HG03521 (cell line): Measurements from ENCODE around the gene OSBPL7.

Experiments used
- ATAC-seq: cut with Tn5 transposase; IDR thresholded peaks from one replicate; pipeline ENCODE4 v1.9.1; 2021; ENCODE audit warnings: mild to moderate bottlenecking, moderate library complexity; ENCODE audit not compliant: unreplicated experiment

OSBPL7 gene

GRCh38 chr17:47830396-47831002 is 8.9 kb upstream of the OSBPL7 start:
- no peak for ATAC-seq

GRCh38 chr17:47829870-47830269 is 8.3 kb upstream of the OSBPL7 start:
- ATAC-seq, result no peak

DNA sequence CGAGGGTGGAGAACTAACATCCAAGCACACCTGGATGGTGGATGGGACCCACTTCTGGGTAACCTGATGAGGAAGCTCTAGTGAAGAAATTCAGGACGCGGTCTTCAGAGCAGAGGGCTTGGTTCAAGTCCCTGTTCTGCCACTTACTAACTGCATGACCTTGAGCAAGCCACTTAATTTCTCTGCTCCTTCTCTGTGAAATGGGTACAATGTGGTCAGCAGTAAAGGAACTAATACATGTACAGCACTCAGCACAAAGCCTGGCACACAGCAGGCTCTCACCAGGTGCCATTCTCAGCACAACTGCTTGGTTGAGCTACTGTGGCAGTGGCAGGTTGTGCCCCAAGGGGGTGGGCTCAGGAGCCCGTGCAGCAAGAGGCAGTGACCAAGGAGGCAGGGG is 1.9 kb upstream of the OSBPL7 start:
- ATAC-seq, result no peak

- ATAC-seq, result no peak
Observed at GRCh38 chr17:47822785-47823184, 1.2 kb upstream of the OSBPL7 start.

DNA sequence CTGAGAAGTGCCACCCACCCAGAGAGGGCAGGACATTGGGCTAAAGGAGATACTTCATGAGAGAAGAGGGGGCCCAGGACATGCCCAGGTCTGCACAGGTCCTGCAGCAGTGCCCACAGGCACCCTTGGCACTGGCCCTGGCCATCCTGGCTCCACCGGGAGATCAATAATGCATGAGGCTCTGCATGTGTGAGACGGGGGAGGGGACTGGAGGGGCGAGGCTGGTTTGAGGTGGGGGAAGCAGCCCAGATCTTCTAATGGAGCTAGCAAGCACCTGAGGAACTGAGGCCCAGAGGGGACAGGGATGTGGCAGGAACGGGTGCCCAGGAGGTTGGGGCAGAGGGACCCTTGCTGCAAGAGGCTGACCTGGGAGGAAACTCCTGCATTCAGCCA is 567 bp downstream of the OSBPL7 start:
- ATAC-seq, result no peak

- ATAC-seq, result no peak
Observed at GRCh38 chr17:47820033-47820789, 1.4 kb downstream of the OSBPL7 start.

- no peak for ATAC-seq
Observed at GRCh38 chr17:47819475-47819874, 2.1 kb downstream of the OSBPL7 start.

DNA sequence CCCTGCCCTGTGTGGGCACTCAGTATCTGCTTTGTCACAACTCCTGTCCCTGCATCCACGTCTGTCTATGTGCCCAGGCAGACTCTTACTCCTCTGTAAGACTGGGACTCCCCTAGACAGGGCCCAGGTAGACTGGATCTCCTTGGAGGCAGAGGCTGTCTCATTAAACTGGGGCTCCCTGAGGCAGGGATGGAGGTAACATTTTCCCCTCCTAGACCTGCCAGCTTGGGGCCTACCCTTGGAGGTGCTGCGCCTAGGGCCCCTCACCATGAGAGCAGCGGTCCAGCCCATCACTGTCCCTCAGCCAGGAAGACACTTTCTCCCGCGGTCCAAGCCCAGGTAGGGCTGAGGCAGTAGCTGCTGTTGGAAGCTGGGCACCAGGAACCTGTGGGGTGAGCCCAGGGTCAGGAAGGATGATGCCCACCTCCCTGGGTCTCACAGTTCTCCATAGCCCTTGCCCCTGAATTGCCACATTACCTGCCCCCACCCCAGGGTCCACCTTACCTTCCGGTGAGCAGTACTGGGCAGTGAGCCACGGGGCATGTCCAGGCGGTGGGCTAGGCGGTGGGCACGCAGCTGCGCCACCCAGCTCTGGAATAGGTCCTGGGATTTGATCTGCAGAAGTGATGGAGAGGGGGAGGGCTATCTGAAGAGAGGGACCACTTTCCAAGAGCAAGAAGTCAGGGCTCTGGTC is 3.4 kb downstream of the OSBPL7 start:
- ATAC-seq, result no peak

DNA sequence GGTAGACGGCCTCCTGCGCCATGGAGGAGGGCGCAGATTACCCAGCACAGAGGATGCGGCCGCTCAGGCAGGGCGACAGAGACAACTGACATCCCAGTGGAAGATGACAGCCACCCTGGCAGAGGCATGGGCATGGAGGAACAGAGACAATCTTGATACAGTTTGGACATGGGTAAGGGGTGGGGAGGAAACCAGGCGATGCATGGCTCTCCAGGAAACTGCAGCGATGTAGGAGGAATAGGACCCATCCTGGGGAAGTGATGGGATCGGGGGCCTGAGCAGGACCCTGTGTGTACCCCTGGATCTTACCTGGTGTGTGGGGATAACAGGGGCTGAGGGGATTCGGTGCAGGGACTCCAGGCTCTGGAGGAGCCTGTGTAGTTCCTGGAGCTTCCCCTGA is 4.6 kb downstream of the OSBPL7 start:
- ATAC-seq, result no peak

DNA sequence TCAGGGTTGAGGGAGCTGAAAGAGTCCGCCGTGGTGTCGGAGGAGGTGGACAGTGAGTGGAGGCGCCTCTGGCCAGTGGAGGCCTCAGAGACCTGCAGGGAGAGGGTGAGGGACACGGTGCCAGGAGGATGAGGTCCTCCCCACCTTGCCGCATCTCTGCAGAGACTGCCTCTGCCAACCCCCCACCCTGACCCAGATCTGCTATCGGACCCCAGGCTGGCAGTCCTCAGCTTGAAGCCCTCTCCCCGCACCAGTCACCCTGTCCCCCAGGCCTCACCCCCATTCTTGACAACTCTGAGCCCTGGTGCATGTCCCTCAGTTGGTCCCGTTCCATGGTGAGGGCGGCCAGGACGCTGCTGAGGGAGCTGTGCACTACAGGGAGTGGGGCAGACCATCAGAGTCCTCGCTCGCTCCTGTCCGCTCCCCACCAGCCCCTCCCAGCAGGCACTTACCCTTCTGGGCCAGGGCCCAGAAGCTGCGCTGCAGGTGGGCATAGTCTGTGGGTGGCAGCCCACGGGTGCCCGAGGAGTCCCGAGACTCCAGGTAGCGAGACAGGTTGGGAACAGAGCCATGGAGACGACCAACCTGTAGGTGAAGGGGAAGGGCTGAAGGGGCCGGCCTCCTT is 5.4 kb downstream of the OSBPL7 start:
- ATAC-seq, result no peak

DNA sequence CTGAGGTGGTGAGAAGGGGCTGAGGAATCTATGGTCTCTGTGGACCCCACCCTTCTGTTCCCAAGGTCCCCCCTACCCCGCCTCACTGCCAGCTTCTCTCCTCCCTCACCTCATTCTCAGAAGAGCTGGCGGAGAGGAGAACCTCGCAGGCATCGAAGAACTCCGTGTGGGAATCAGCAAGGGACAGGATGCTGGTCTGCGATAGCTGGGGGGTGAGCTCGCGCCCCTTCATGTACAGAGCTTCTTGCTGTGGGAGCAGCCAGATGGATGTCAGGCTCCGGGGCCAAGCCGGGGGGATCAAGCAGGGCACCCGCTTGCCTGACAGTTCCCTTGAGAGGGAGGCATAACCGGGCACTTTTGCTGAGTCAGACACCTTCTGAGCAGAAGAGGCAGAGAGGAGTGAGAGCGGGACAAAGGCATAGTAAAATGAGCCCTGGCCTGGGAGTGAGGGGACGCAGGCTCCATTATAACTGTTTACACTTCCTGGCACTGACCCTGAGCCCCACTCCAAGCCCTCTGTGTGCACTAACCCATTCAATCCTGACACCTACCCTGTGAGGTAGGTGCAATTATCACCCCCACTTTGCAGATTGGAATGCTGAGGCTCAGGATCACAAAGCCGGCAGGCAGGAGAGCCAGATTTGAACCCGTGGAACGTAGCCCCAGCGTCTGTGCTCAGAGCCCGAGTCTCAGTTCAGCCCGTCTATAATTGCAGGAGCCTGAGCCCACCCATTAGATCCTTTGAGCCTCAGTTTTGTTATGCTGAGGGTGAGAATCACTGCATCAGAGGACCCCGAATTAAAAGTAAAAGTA is 6.3 kb downstream of the OSBPL7 start:
- no peak for ATAC-seq

GRCh38 chr17:47813512-47814031 is 8.0 kb downstream of the OSBPL7 start:
- ATAC-seq, result no peak

DNA sequence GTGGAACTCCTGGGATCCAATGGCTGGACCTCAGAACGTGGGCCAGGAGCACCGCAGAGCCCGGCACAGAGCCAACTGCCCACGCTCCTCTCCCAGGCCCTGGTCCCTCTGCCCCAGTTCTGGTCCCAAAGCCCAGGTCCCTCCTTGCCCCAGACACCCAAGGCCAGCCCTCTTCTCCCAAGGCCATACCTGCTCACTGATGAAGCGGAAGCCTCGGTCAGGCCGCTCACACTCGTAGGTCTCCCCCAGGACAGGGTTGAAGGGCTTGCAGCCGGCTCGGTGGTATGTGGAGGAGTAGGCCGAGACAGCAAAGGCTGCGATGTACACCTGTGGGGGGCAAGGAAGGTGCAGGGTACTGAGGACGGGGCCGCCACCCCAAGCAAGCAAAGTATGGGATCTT is 8.5 kb downstream of the OSBPL7 start:
- ATAC-seq, result no peak

DNA sequence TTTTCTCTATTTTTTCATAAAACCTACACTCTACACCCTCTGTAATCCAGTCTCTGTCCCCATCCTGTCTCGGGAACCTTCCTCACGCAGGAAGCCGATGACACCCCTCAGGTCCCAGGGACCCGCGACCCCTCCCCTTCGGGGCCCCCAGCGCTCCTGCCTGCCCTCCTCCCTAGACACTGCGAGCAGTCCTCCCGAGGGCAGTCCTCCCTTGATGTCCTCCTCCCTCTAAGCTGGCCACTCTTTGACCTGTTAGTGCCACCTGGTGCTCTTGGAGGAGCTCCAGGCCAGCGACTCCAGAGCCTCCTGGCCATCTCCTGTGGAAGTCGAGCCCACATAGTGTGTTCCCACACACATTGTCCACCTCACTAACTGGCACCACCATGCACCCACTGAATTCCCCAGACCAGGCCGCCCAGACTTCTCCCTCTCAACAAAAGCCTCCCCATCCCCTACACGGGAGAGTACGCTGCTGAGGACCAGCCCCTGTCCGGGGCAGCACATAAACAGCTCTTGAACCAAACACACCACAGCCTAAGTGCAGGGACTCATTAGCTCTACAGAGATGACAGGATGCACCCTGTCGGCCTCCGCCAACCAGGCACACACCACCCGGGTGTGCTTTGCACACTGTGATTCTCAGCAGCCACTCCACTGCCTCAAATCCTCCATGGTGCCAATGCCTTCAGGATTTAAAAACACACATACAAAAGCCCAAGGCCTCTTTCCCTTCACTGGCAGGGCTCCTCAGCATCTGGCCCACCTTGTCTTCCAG is 9.3 kb downstream of the OSBPL7 start:
- no peak for ATAC-seq

DNA sequence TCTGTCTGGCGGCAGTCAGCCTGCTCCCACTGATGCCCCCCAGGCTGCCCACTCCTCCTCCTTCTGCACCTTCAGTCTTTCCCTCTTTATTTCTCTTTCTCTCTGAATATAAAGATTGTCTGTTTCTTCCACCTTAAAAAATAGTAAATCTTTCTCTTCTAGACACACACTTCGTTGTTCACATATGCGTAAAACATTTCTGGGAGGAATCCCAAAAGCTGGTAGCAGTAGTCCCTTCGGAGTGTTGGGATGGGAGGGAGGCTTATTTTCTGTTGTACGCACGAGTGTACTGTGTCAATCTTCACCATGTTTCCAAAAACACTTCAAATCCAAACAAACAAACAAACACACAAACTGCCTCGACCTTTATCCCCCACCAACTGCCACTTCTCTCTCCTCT is 9.9 kb downstream of the OSBPL7 start:
- ATAC-seq, result no peak

- ATAC-seq, result no peak
Observed at GRCh38 chr17:47810901-47811635, 10.5 kb downstream of the OSBPL7 start.

DNA sequence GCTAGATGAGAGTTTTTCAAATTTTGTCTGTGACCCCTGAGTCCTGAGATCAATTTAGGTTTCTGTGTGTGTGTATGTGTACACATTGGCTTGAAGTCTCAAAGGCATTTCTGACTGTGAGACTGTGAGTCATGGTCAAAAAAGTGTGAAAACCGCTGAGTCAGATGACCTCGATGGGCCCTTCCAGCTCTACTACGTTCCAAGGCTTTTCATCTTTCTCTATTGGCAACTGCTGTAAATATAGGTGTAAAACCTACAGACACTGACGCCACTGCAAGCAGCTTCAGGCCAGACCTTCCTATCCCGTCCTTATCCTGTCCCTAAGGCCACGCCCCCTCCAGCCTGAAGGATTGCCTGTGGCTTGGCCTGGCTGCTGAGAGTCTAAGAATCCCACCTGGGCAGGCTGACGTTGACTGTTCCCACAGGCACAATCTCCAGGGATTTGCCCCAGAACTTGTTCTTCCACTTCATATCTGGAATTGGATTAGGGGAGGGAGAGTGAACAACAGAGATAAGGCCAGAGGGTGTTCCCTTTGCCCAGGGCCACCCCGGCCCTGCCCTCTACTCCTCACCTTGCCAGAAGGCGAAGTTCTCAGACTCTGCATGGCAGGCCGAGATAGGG is 11.3 kb downstream of the OSBPL7 start:
- no peak for ATAC-seq

- no peak for ATAC-seq
Observed at GRCh38 chr17:47808830-47809480, 12.6 kb downstream of the OSBPL7 start.
